HepG2 (cell line): ENCODE data around the gene FRK. TPM values are rescaled to one million over a fixed set of nuclear protein-coding genes. Genes with fewer than 3 reads are reported as not detected.

Experiments
- ATAC-seq: fragments of 200-7000 bp; cut with Tn5 transposase; 3 replicates; pipeline ENCODE4 v1.9.1; 2020; ENCODE audit warnings: mild to moderate bottlenecking, moderate library complexity
- BruUV-seq: library from RNA; stranded (reverse); fragments of 400-500 nt; replicated peaks from 2 replicates; lab custom pipeline; 2021; lab: Mats Ljungman, UMichigan
- CTCF ChIA-PET: fragments of 300-600 bp; formaldehyde crosslinking; extraction: SDS; loops from one replicate; lab custom pipeline; 2021; ENCODE audit warnings: low total read pairs, inconsistent platforms, low intra/inter-chr PET ratio; lab: Yijun Ruan, JAX
- POLR2A ChIA-PET: fragments of 350-600 bp; sonication (Branson Sonifier 250); formaldehyde crosslinking; loops from one replicate; lab custom pipeline; 2020; ENCODE audit warnings: antibody characterized with exemption, inconsistent platforms; lab: Yijun Ruan, JAX
- DNase-seq: peaks from one replicate; pipeline ENCODE4 v3.0.0-alpha.2; 2015; ENCODE audit warnings: low spot score
- FAIRE-seq: peaks from 3 replicates; lab custom pipeline; 2011; peaks lifted over from hg19 to GRCh38; lab: Jason Lieb, UNC
- H2AFZ ChIP-seq: one replicate; pipeline ENCODE4 v1.6.1; 2011; ENCODE audit warnings: low read length, inconsistent platforms
- H3K27ac ChIP-seq: fragments of 300-600 bp; 3 replicates; pipeline ENCODE4 v1.8.0; 2011; ENCODE audit warnings: mixed run types, mild to moderate bottlenecking, mixed read lengths, low read length, inconsistent platforms; ENCODE audit not compliant: insufficient read depth; ENCODE audit errors: extremely low read length
- H3K27me3 ChIP-seq, 2 experiments: fragments of 200-600 bp in 1 of 2; 2 replicates in 1 of 2; 3 replicates in 1 of 2; pipeline versions ENCODE4 v1.6.0 to v1.8.0; 2011; ENCODE audit warnings: low read length in 2 of 2, mild to moderate bottlenecking in 2 of 2, moderate library complexity in 2 of 2, inconsistent platforms in 1 of 2; ENCODE audit not compliant: insufficient read depth in 2 of 2, control insufficient read depth in 1 of 2
- H3K36me3 ChIP-seq, 2 experiments: fragments of 200-600 bp in 1 of 2; replicated peaks in 1 of 2; 2 replicates in 1 of 2; 3 replicates in 1 of 2; pipeline versions ENCODE4 v1.5.1 to v1.8.0; 2011; ENCODE audit warnings: low read length in 2 of 2, inconsistent platforms in 1 of 2; ENCODE audit not compliant: insufficient read depth in 2 of 2, control insufficient read depth in 1 of 2
- H3K4me1 ChIP-seq: 2 replicates; pipeline ENCODE4 v1.5.1; 2012; ENCODE audit warnings: low read length, inconsistent platforms; ENCODE audit not compliant: insufficient read depth
- H3K4me2 ChIP-seq: 2 replicates; pipeline ENCODE4 v1.6.0; 2011; ENCODE audit warnings: low read depth, low read length, inconsistent platforms
- H3K4me3 ChIP-seq, 3 experiments: fragments of 200-600 bp in 1 of 3; sonication (generic), shearing (Covaris generic) in 1 of 3; replicated peaks in 1 of 3; 2 replicates each; pipeline ENCODE4 v1.5.1; 2011 to 2016; ENCODE audit warnings: low read length in 3 of 3, inconsistent platforms in 2 of 3, low read depth in 2 of 3, mild to moderate bottlenecking in 2 of 3, control low read depth in 1 of 3, mixed read lengths in 1 of 3; ENCODE audit not compliant: insufficient read depth in 1 of 3
- H3K79me2 ChIP-seq: one replicate; pipeline ENCODE4 v1.6.1; 2011; ENCODE audit warnings: low read length, inconsistent platforms; ENCODE audit not compliant: insufficient read depth
- H3K9ac ChIP-seq: 2 replicates; pipeline ENCODE4 v1.6.0; 2011; ENCODE audit warnings: mild to moderate bottlenecking, low read depth, low read length, inconsistent platforms; ENCODE audit not compliant: insufficient read depth
- H3K9me3 ChIP-seq: 2 replicates; pipeline ENCODE4 v1.5.1; 2012; ENCODE audit warnings: mild to moderate bottlenecking, low read length
- H4K20me1 ChIP-seq: 2 replicates; pipeline ENCODE4 v1.6.0; 2011; ENCODE audit warnings: inconsistent platforms, mild to moderate bottlenecking, low read length, moderate library complexity; ENCODE audit not compliant: insufficient read depth
- BCL6 ChIP-seq: IDR thresholded peaks from 2 replicates; pipeline ENCODE4 v1.6.1; 2016; ENCODE audit warnings: missing genetic modification reagents, missing compliant biosample characterization
- KLF16 ChIP-seq, 2 experiments: sonication (generic) in 1 of 2; formaldehyde crosslinking in 1 of 2; IDR thresholded peaks; 2 replicates each; pipeline versions ENCODE4 v1.6.1 to v1.8.0; 2016 to 2023; ENCODE audit warnings: missing genetic modification reagents in 2 of 2, missing compliant biosample characterization in 1 of 2
- NFYC ChIP-seq: IDR thresholded peaks from 2 replicates; pipeline ENCODE4 v1.6.1; 2016; ENCODE audit warnings: missing genetic modification reagents, missing compliant biosample characterization
- POGZ ChIP-seq: sonication (generic); formaldehyde crosslinking; IDR thresholded peaks from 2 replicates; pipeline ENCODE4 v1.4.0; 2020; ENCODE audit warnings: mild to moderate bottlenecking, missing genetic modification reagents
- TBX2 ChIP-seq: sonication (generic); formaldehyde crosslinking; IDR thresholded peaks from 2 replicates; pipeline ENCODE4 v1.5.0; 2020; ENCODE audit warnings: missing genetic modification reagents, mild to moderate bottlenecking, borderline replicate concordance
- ZNF263 ChIP-seq: sonication (generic); formaldehyde crosslinking; IDR thresholded peaks from 2 replicates; pipeline ENCODE4 v1.4.0; 2020; ENCODE audit warnings: missing genetic modification reagents
- ZNF296 ChIP-seq: sonication (generic); formaldehyde crosslinking; conservative IDR thresholded peaks from 2 replicates; pipeline ENCODE4 v1.5.0; 2020; ENCODE audit warnings: mild to moderate bottlenecking, missing genetic modification reagents
- ZNF589 ChIP-seq: sonication (generic); formaldehyde crosslinking; conservative IDR thresholded peaks from 2 replicates; pipeline ENCODE4 v1.8.0; 2022; ENCODE audit warnings: mild to moderate bottlenecking, moderate library complexity, missing genetic modification reagents
- ZNF766 ChIP-seq: sonication (generic); formaldehyde crosslinking; IDR thresholded peaks from 2 replicates; pipeline ENCODE4 v1.5.0; 2020; ENCODE audit warnings: missing genetic modification reagents, borderline replicate concordance
- ZSCAN31 ChIP-seq: sonication (generic); formaldehyde crosslinking; IDR thresholded peaks from 2 replicates; pipeline ENCODE4 v1.5.0; 2020; ENCODE audit warnings: low read depth, mild to moderate bottlenecking, missing genetic modification reagents
- WGBS: methylation state at CpG from one replicate; pipeline ENCODE4 v1.1.6; 2017; ENCODE audit warnings: low lambda C conversion rate; 5-methylcytosine and 5-hydroxymethylcytosine counted together
- in situ Hi-C: cut with HindIII; loops from 2 replicates; pipeline ENCODE4 v1.10.0; 2017; ENCODE audit warnings: low pct_unique_long_range_greater_than_20kb; ENCODE audit not compliant: extremely low pct_ligation_motif_present
- intact Hi-C: fragments of 100-400 bp; cut with micrococcal nuclease; formaldehyde crosslinking; loops from one replicate; pipeline ENCODE4 v1.10.0; 2022; ENCODE audit not compliant: unreplicated experiment
- polyA plus RNA-seq, 8 experiments: library from polyadenylated mRNA; depleted of rRNA in 3 of 8; stranded (reverse) in 7 of 8; unstranded in 1 of 8; fragments of >200 nt; fragmentation: Illumina TruSeq in 4 of 8; extraction: Trizol in 4 of 8; gene quantifications; 2 replicates each; pipeline versions ENCODE4 v1.2.1 to v1.2.3, GENCODE V29; 2011 to 2016; ENCODE audit warnings: low read depth in 4 of 8, missing spikeins in 1 of 8, mixed read lengths in 1 of 8; ENCODE audit not compliant: insufficient read depth in 1 of 8
- total RNA-seq, 5 experiments: library from RNA; depleted of rRNA; stranded (reverse); fragments of >200 nt; fragmentation: Illumina TruSeq; extraction: Trizol; gene quantifications; 2 replicates each; pipeline ENCODE4 v1.2.3, GENCODE V29; 2016; ENCODE audit warnings: low read depth in 1 of 5
- TF ChIP-seq, protein P1 (sequence below): sonication (generic); formaldehyde crosslinking; IDR thresholded peaks from 2 replicates; pipeline ENCODE4 v1.4.0; 2020; ENCODE audit warnings: missing genetic modification reagents
- TF ChIP-seq, protein P2 (sequence below): sonication (generic); formaldehyde crosslinking; IDR thresholded peaks from 2 replicates; pipeline ENCODE4 v1.4.0; 2020; ENCODE audit warnings: mild to moderate bottlenecking, missing genetic modification reagents
- TF ChIP-seq, protein P3 (sequence below): sonication (generic); formaldehyde crosslinking; conservative IDR thresholded peaks from 2 replicates; pipeline ENCODE4 v1.8.0; 2022; ENCODE audit warnings: mild to moderate bottlenecking, moderate library complexity, missing genetic modification reagents
- TF ChIP-seq, protein P4 (sequence below): sonication (generic); formaldehyde crosslinking; IDR thresholded peaks from 2 replicates; pipeline ENCODE4 v1.5.0; 2020; ENCODE audit warnings: missing genetic modification reagents

The FRK gene
- total and polyA plus RNA-seq, 2 of the 13 experiments (the other 11 are each of a cell fraction or from before 2014, with no cell fraction given): 1.3 to 2.9 TPM

DNA sequence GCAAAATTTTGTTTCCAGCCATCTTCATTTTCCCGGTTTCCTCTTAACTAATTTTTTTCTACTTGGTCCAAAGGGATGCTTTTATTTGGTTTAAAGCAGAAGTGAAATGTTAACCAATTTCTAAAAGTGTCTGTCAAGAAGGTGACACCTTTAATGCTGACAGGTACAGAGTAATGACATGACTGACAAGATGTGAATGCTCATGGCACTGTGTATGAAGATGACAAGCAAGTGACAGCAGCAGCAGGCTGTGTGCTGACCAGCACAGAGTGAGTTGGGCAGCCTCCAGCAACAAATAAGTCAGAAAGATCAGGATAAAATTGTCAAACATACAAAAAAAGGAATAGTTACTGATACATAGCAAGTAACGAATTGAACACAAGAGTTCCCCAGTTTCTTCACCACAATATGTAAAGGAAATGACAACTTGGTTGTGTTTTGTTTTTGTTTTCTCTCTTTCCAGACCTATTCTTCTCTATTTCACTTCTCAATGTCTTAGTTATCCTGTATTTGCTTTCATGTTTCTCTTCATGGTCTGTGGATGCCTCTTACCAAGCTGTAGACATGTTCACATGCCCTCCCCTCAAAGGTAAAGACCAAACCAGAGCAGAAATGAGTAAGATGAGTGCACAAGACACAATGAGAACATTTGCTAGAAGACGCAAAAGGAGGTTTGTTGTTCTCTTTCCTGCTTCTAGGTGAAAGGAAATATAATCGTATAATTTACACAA, 174.9 kb downstream of the FRK start:
- Histone ChIP-seq H3K36me3 (no peaks in the 10 kb centered on the region), H4K20me1 (no peaks in the 10 kb centered on the region), H3K9ac (no peak overlapping the region), H3K79me2 (no peaks in the 10 kb centered on the region), H3K27ac (no peak overlapping the region)
- ATAC-seq: no peak
- no TSS peak for BruUV-seq
- CTCF ChIA-PET: no interaction called here
- in situ Hi-C loops: loop anchor here (25.0 kb wide), 2 partner anchors 1124 to 1898 kb away; no protein-coding TSS in a partner anchor
- FAIRE-seq: no peak
- TF ChIP-seq, protein P1, sequence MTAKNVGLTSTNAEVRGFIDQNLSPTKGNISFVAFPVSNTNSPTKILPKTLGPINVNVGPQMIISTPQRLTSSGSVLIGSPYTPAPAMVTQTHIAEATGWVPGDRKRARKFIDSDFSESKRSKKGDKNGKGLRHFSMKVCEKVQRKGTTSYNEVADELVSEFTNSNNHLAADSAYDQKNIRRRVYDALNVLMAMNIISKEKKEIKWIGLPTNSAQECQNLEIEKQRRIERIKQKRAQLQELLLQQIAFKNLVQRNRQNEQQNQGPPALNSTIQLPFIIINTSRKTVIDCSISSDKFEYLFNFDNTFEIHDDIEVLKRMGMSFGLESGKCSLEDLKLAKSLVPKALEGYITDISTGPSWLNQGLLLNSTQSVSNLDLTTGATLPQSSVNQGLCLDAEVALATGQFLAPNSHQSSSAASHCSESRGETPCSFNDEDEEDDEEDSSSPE (CRISPR knock-in tag): no peak
- TF ChIP-seq ZNF766 (CRISPR knock-in tag) (no peak), ZNF296 (CRISPR knock-in tag) (no peak), TBX2 (no peak)
- TF ChIP-seq, all 625 proteins: peak for 0
- intact Hi-C loops: no loop called here
- no peak overlapping the region for H3K4me3 ChIP-seq
- H3K4me1 ChIP-seq: no peaks in the 10 kb centered on the region
- DNase-seq: no peak
- POLR2A ChIA-PET: no interaction called here
- H3K27me3 ChIP-seq: no peaks in the 10 kb centered on the region
- H3K4me2 ChIP-seq: no peak overlapping the region
- WGBS: 11% methylated on average over 4 of the region's 4 CpGs
- no peak overlapping the region for H2AFZ ChIP-seq
- H3K9me3 ChIP-seq: no peaks in the 10 kb centered on the region

DNA sequence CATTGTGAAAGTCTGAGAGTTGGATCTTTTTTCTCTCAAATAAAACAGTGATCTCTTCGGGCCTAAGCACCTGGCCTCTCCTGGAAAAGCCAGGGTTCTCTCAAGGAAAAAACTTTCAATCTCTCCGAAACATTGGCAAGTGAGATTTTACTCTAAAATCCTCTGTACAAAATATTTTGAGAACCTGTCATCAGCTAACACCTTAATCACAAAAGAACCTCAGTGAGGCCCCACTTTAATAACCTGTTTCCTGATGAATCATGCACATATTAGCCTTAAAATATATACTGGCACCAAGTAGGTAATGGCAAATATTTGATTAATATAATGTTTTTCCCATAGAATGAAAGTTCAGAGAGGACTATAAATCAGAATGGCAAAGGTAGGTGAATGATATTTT, 177.9 kb downstream of the FRK start:
- H3K27ac ChIP-seq: no peak overlapping the region
- no peak for DNase-seq
- H2AFZ ChIP-seq: no peak overlapping the region
- no TSS peak for BruUV-seq
- no peaks in the 10 kb centered on the region for H3K36me3 ChIP-seq
- H4K20me1 ChIP-seq: no peaks in the 10 kb centered on the region
- in situ Hi-C loops (loop anchor here (25.0 kb wide), 2 partner anchors 1120 to 1895 kb away; no protein-coding TSS in a partner anchor), intact Hi-C loops (no loop called here)
- no peaks in the 10 kb centered on the region for H3K79me2 ChIP-seq
- ChIA-PET POLR2A (no interaction called here), CTCF (no interaction called here)
- H3K4me2 ChIP-seq: no peak overlapping the region
- ATAC-seq: no peak
- FAIRE-seq: no peak
- no peaks in the 10 kb centered on the region for H3K9me3 ChIP-seq
- H3K9ac ChIP-seq: no peak overlapping the region
- H3K4me3 ChIP-seq: no peak overlapping the region
- WGBS: 18% methylated on average over 2 of the region's 2 CpGs
- H3K4me1 ChIP-seq: no peaks in the 10 kb centered on the region
- no peaks in the 10 kb centered on the region for H3K27me3 ChIP-seq
- TF ChIP-seq KLF16 (CRISPR knock-in tag; IDR thresholded peaks at IDR 0.05): no peak
- no peak for TF ChIP-seq BCL6
- no peak for TF ChIP-seq POGZ (CRISPR knock-in tag)
- no peak for TF ChIP-seq ZNF589 (CRISPR knock-in tag)
- no peak for TF ChIP-seq ZSCAN31 (CRISPR knock-in tag)
- no peak for TF ChIP-seq NFYC
- TF ChIP-seq ZNF263 (CRISPR knock-in tag): no peak
- TF ChIP-seq, protein P2, sequence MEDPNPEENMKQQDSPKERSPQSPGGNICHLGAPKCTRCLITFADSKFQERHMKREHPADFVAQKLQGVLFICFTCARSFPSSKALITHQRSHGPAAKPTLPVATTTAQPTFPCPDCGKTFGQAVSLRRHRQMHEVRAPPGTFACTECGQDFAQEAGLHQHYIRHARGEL (CRISPR knock-in tag): no peak
- TF ChIP-seq, protein P3, sequence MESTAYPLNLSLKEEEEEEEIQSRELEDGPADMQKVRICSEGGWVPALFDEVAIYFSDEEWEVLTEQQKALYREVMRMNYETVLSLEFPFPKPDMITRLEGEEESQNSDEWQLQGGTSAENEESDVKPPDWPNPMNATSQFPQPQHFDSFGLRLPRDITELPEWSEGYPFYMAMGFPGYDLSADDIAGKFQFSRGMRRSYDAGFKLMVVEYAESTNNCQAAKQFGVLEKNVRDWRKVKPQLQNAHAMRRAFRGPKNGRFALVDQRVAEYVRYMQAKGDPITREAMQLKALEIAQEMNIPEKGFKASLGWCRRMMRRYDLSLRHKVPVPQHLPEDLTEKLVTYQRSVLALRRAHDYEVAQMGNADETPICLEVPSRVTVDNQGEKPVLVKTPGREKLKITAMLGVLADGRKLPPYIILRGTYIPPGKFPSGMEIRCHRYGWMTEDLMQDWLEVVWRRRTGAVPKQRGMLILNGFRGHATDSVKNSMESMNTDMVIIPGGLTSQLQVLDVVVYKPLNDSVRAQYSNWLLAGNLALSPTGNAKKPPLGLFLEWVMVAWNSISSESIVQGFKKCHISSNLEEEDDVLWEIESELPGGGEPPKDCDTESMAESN (CRISPR knock-in tag): no peak
- TF ChIP-seq, protein P4, sequence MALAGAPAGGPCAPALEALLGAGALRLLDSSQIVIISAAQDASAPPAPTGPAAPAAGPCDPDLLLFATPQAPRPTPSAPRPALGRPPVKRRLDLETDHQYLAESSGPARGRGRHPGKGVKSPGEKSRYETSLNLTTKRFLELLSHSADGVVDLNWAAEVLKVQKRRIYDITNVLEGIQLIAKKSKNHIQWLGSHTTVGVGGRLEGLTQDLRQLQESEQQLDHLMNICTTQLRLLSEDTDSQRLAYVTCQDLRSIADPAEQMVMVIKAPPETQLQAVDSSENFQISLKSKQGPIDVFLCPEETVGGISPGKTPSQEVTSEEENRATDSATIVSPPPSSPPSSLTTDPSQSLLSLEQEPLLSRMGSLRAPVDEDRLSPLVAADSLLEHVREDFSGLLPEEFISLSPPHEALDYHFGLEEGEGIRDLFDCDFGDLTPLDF (CRISPR knock-in tag): no peak
